Measurements from ENCODE around the gene ISG20. TPM values are rescaled to one million over a fixed set of nuclear protein-coding genes. Genes with fewer than 3 reads are reported as not detected.

The ISG20 gene
- total and polyA plus RNA-seq, 2 of the 8 experiments (the other 6 are each of a cell fraction or from before 2014, with no cell fraction given) = 2.9 to 5.2 TPM

DNA sequence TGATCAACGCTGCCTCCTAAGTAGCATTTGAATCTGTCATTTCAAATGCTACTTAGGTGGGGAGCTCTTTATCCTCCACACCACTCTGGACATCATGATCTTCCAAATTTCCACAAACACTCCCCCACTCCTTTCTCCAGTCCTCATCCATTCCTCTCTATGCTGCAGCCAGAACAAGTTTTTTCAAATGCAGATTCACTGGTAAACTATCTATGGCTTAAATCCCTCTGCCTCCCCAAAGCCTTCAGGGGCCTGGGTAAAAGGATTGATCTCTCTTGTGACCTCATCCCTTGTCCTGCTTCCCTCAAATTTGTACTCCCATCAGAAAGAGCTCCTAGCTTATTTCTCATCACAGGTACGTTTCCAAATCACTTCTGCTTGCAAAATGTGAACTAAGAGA lies 19.0 kb upstream of the ISG20 start:
- TF ChIP-seq TBP (IDR thresholded peaks at IDR 0.05; ENCODE audit: low read depth, low read length) (no peak), EP300 (IDR thresholded peaks at IDR 0.05; ENCODE audit: borderline replicate concordance in 1 of 2, low read depth in 2 of 2, low read length in 2 of 2) (no peak)
- H3K4ac ChIP-seq (replicated peaks; ENCODE audit: insufficient read length, low read depth, low read length) = no peak overlapping the region

More for the DNA sequence above, 19.0 kb upstream of the ISG20 start:
- H3K27me3 ChIP-seq (replicated peaks in 1 of 4; ENCODE audit: control insufficient read depth in 3 of 4, extremely low read depth in 1 of 4, insufficient read depth in 3 of 4, low read length in 3 of 4) = no peaks in the 10 kb centered on the region
- H2BK12ac ChIP-seq (ENCODE audit: low read depth, low read length) = no peak overlapping the region
- H2BK20ac ChIP-seq (ENCODE audit: low read length) = peak overlapping the region; percentile 9; the same call in 1 of the 2 replicates
- H3K4me1 ChIP-seq (replicated peaks in 1 of 4; ENCODE audit: control insufficient read depth in 3 of 4, insufficient read depth in 4 of 4, low read length in 3 of 4) = peaks cover 12 to 25% (median 20%) of the 10 kb centered on the region in 4 experiments
- 0 out of 7 replicates have a peak overlapping the region, but pooled peaks of 1 of the 4 experiments have one; percentile 21 for H3K9ac ChIP-seq (replicated peaks in 1 of 4; ENCODE audit: extremely low read depth in 1 of 4, low read depth in 3 of 4, low read length in 3 of 4)
- H4K20me1 ChIP-seq (replicated peaks in 1 of 2; ENCODE audit: control insufficient read depth in 1 of 2, insufficient read depth in 2 of 2, low read length in 2 of 2) = peaks cover 24 to 25% of the 10 kb centered on the region in 2 experiments
- H3K79me2 ChIP-seq (ENCODE audit: control insufficient read depth in 1 of 2, insufficient read depth in 2 of 2, low read length in 2 of 2) = peaks cover 35 to 36% of the 10 kb centered on the region in 2 experiments
- H4K91ac ChIP-seq (replicated peaks; ENCODE audit: insufficient read length, low read length) = peak overlapping the region; percentile 61
- no peak overlapping the region for H3K14ac ChIP-seq (ENCODE audit: insufficient read length)
- peak overlapping the region; percentile 81 for H3K18ac ChIP-seq (ENCODE audit: extremely low read depth, low read length)
- H3K56ac ChIP-seq (replicated peaks; ENCODE audit: insufficient read length, low read depth, low read length) = no peak overlapping the region
- H3K9me3 ChIP-seq (ENCODE audit: insufficient read depth in 2 of 2, low read depth in 1 of 2, low read length in 1 of 2) = no peaks in the 10 kb centered on the region
- H3K27ac ChIP-seq (ENCODE audit: low read depth, low read length) = no peak overlapping the region; the same call in 1 of the 2 replicates
- H2BK15ac ChIP-seq (ENCODE audit: low read length) = no peak overlapping the region
- H3K23me2 ChIP-seq (ENCODE audit: low read depth, low read length) = peaks cover 19% of the 10 kb centered on the region
- DNase-seq (ENCODE audit: low read depth in 1 of 2, low spot score in 2 of 2) (peak in 1 of 2 experiments; percentile 40), FAIRE-seq (no peak)
- peak overlapping the region in 1 of 4 experiments; percentile 29; a peak in 2 of 8 replicates for H3K4me3 ChIP-seq (ENCODE audit: extremely low read depth in 1 of 4, insufficient read depth in 2 of 4, low read depth in 3 of 4, low read length in 4 of 4)
- no peak overlapping the region for H4K8ac ChIP-seq (ENCODE audit: extremely low read depth, insufficient read depth, low read length)
- peak overlapping the region; percentile 82; the same call in 1 of the 2 replicates for H2BK5ac ChIP-seq (ENCODE audit: low read depth, low read length)
- no peak overlapping the region for H4K5ac ChIP-seq (ENCODE audit: insufficient read length, low read depth, low read length)
- peak overlapping the region; percentile 23 to 93; a peak in 3 of 4 replicates for H3K4me2 ChIP-seq (ENCODE audit: insufficient read depth in 1 of 2, low read depth in 2 of 2, low read length in 2 of 2)
- H2AK5ac ChIP-seq (ENCODE audit: low read depth, low read length) = no peak overlapping the region
- 35% methylated on average over 2 of the region's 2 CpGs; no CpG with 5 or more reads in 1 of the 2 experiments for WGBS, 2 experiments (ENCODE audit: extremely low coverage in 1 of 2, insufficient coverage in 1 of 2, insufficient read length in 1 of 2, insufficient replicate concordance in 2 of 2, low coverage in 1 of 2, low lambda C conversion rate in 2 of 2, missing lambda C conversion rate in 1 of 2)
- H3K36me3 ChIP-seq (ENCODE audit: control insufficient read depth in 2 of 4, insufficient read depth in 4 of 4, low read length in 3 of 4) = peaks cover 0 to 12% (median 7%) of the 10 kb centered on the region in 4 experiments; a peak in 4 of 8 replicates
- POLR2A ChIA-PET (ENCODE audit: partially characterized antibody) = interaction anchor here (1.5 to 4.5 kb wide), 5 partner anchors 12 to 220 kb away, joined by 3 to 38 read pairs (median 7); partner anchors contain the start of gene ISG20
- H2BK120ac ChIP-seq (replicated peaks; ENCODE audit: low read depth, low read length) = peak overlapping the region; percentile 62
- H3K23ac ChIP-seq (ENCODE audit: insufficient read length) = no peak overlapping the region
- CTCF ChIA-PET (ENCODE audit: partially characterized antibody) = interaction anchor here (0.8 to 1.8 kb wide), 6 partner anchors 12 to 151 kb away, joined by 3 to 7 read pairs (median 3); no protein-coding TSS in a partner anchor
- H3K79me1 ChIP-seq (ENCODE audit: low read depth, low read length) = peaks cover 5% of the 10 kb centered on the region; the same call in 1 of the 2 replicates
- H2AFZ ChIP-seq (ENCODE audit: low read length) = peak overlapping the region; percentile 43; the same call in 1 of the 2 replicates
